HG03457 (cell line): ENCODE data around the gene P2RX1.

Experiments
- ATAC-seq: cut with Tn5 transposase; IDR thresholded peaks from one replicate; pipeline ENCODE4 v1.9.1; 2021; ENCODE audit warnings: moderate number of reproducible peaks; ENCODE audit not compliant: unreplicated experiment

Gene P2RX1

DNA sequence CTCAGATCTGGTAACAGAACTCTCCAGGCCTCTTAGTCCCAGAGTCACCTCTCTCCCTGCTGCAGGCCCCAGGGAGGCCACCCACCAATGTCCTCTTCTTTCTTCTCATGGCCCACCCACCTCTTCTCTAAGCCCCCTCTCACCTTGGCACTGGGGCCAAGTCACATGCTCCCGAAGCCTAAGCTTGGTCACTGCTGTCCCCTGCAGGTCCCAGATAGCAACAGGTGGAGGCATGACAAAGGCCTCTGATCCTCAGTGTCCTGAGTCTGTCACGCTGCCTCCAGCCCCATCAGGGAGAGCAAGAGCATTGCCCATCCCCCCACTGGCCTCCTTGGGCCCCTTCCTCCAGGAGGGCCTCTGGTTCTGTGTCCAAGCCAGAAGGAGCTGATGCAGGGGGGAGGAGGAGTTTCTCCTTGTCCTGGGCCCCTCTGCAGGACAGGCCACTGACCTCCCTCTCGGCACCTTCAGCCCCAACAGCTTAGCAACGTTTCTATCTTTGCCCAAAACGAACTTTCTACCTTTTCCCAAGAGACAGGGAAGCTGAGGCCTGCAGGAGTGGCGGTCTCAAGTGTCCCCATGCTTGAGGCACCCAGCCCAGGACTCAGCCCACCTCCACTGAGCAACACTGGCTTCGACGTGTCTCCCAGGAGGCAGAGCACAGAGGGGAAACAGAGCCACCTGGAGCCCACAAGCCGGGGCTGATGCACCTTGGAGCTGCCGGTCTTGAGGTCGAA lies 8.6 kb downstream of the P2RX1 start:
- ATAC-seq: no peak

DNA sequence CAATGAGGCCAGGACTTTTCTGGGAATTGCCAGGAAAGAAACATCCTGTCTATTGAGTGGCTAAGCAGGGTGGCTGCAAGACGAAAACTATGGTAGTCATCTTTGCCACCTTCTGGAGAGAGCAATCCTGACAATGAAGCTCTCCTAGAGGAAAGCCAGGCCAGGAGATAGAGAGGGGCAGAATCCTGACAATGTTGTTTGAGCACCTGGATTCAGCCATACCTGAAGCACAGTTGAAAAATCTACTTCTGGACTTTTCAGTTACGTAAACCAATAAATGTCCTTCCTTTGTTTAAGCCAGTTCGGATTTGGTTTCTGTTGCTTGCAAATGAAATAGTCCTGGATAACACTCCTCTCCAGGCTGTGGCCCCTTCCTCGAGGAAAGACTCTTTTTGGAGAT lies 9.4 kb downstream of the P2RX1 start:
- ATAC-seq: no peak

DNA sequence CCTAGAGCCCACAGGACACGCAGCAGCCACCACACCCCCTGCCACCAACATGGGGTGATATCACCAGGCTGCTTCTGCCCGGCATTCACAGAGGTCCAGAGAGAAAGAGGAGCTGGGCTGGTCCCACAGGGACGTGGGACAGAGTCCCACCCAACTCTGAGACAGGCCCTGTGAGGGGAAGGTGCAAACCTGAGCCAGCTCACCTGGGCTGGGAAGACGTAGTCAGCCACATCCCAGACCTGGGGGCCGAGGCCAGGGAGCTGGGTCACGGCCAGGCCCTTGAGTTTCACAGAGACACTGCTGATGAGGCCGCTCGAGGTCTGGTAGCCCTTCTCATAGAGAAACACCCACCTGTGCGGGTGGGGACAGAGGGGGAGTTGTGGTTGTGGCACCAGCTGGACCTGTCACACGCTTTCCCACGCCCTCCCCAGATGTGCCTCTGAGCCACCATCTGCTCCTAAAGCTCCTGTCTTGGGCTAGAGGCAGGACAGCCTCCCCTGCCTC lies 11.2 kb downstream of the P2RX1 start:
- ATAC-seq: no peak

DNA sequence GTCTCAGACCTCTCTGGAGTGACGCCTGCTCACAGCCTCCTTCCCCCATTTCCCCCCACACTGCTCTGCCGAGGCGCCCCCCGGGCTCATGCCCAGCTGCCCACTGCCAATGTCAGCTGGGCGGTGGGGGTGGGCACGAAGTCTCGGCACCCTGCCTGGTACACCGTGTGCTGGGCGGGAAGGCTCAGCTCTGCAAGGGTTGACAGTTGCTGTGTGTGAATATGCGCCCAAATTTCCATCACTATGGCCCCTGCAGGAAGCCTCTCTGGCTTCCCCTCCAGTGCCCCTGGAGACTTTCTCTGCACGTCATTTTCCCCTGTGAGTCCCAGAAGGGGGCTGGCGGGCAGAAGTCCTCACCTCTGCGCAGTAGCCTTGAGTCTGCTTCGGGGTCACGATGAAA lies 11.8 kb downstream of the P2RX1 start:
- no peak for ATAC-seq

DNA sequence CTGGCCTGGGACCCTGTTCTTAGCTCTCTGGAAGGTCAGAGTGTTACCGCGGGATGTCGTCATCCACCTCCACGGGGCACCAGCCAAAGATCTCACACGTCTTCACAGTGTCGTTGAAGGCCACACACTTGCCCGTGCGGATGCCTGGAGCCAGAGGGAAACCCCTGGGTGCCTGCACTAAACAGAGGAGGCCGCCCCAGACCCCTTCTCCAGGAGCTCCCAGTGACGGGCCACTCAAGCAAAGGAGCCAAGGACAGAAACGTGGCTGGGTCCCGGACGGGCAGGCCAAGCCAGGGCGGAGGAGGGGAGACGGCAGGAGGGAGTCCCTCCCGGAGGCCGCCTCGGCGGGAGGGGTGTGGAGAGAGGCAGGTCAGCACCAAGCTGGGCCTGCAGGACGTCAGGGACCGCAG lies 12.4 kb downstream of the P2RX1 start:
- no peak for ATAC-seq

DNA sequence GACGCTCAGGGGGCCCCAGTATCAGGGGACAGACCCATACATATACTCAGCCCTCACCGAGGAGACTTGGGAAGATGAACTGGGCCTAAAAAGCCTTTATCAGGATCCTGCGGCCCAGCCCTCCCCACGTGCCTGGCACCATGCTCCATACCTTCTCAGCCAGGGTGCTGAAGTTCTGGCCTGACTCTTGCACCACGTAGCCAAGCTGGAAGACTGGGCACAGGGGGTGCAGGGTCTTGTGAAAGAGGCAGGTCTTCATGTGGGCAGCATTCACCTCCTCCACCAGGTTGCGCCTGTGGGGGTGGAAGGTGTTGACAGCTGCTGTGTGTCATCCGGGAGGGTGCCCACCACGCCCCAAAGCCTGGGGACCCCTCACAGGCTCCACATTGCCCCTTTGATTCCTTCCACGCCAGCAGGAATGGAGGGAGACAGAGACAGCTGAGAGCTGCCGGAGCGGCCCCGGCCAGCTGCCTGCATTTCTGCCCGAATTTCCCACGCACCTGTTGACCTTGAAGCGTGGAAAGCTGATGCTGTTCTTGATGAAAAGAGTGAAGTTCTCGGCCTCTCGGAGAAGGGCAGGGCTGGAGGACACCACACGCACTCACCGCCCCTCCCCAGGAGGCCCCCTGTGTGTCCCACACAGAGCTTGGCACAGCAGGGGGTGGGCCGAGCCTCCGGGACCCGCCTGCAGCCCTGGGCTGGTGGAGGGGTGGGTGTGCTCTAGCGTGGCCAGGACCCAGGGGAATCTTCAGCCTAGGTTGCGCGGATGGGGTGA lies 13.0 kb downstream of the P2RX1 start:
- no peak for ATAC-seq

DNA sequence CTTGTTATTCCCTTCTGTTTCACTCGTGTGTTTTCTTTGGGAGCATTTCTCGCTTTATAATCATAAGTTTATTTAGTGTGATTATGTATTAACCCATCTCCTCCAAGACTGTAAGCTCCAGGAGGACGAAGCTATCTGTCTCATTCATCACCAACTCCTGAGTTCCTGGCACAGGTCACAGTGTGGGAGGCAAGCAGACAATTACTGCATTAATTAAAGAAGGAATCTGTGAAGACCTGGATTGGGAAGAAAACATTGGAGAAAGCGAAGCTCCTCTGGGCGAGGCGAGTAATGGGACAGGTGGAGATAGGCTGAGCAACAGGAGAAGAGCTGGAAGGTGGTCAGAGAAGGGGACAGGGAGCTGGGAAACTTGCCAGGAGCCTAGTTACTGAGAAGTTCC lies 15.6 kb downstream of the P2RX1 start:
- no peak for ATAC-seq

DNA sequence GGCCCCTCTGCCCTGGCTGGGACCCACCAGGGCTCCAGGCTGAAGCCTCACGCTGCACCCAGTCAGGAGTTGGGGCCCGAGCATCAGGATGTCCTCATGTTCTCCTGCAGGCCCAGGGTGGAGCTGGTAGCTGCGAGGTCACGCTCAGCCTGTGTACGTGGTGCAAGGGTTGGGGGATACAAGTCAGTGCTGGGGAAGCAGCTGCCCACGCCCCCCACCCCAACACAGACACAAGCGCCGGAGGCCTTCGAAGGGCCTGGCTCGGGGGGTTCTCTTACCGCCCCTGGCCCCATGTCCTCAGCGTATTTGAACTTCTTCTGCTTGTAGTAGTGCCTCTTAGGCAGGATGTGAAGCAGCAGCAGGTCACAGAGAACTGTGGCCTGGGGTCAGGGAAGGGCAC lies 18.5 kb downstream of the P2RX1 start:
- ATAC-seq: no peak

DNA sequence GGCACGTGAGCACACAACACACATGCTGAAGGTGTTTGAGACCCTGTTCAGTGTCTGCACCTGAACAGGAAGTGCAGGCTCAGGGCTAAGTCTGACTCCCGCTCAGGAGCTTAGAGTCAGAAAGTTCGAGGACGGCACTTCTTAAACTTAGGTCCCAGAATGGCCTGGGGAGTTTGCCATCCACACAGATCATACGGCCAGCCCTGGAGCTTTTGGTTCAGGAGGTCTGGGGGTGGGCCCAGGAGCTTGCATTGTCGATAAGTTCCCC lies 19.4 kb downstream of the P2RX1 start:
- ATAC-seq: no peak

DNA sequence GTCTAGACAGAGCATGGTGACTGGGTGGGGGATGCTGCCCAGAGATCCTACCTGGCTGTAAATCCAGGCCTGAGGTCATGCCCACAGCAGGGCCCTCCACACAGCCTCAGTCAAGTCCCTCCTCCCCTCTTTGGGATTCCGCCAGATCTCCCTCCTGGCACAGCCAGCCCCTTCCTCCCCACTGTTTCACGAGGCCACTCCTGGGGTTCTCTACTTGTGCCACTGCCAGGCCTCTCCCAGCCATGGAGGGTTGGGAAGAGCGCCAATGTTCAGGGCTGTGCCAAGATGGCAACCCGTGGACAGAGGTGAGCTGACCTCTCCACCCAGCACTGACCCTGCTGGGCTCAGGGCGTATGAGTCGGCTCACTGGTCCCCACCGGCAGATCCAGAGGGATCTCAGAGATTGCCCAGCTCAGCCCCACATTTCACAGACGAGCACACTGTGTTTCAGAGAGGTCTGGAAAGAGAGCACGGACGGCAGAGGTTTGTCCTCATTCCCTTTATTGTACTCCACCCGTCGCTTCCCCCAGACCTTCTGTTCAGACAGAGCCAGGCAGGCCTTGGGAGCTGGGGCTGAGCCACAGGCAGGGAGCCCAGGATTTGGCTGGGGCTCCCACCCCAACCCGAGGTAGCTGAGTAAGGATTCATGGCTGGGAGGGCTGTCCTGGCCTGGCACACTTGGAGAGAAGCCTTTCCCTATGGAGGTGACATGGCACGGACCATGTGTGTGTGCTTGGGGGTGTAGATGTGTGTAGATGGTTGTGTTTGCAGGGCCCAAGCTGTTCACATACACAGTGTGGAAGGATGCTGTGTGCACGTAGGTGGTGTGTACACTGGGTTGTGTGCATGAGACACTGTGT lies 19.9 kb downstream of the P2RX1 start:
- no peak for ATAC-seq

DNA sequence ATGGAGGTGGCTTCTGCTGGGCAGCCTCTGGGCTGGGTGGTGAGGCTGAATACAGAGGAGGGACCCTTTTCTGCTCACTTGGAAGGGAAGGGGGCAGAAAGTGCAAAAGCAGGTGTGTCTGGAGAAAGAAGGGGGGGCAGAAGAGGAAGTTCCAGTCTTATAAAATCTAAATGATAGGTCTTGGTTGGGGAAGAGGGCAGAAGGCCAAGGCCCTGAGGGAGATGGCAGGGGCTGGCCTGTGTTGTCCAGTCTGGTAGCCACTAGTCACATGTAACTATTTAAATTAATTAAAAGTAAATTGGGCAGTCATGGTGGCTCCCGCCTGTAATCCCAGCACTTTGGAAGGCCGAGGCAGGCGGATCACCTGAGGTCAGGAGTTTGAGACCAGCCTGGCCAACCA lies 20.9 kb downstream of the P2RX1 start:
- ATAC-seq: no peak

DNA sequence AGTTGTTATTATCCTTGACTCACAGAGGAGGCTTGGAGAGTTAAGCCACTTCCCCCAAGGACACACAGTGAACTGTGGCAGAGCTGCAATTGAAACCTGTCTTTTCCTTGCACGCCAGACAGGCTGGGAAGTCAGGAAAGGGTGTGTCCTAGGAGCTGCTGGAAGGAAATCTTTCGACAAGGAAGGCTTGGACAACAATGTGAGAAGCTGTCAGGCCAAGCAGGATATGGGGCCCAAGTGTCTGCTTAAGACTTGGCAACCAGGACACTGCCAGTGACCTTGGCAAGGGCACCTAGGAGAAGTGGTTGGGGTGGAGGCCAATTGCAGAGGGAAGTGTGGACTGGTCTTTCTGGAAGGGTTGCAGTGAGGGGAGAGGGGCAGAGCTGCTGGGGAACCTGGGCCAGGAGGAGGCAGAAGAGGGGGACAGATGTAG lies 21.3 kb downstream of the P2RX1 start:
- ATAC-seq: no peak

DNA sequence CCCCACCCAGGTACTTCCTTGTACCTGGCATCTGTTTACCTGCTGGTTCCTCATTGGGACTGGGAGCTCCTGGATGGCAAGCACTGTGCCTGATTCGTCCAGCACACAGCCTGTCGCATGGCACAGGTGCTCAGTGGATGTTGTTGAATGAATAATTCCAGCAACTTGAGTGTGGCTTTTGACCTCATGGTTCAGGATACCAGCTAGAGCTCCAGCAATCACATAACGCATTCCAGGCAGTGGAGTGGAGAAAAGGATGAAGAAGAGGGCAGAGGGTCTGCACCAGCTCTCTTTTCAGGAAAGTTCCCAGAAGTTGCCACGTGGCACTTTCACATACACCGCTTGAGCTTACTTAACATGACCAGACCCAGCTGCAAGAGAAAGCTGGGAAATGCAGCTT lies 22.1 kb downstream of the P2RX1 start:
- no peak for ATAC-seq

DNA sequence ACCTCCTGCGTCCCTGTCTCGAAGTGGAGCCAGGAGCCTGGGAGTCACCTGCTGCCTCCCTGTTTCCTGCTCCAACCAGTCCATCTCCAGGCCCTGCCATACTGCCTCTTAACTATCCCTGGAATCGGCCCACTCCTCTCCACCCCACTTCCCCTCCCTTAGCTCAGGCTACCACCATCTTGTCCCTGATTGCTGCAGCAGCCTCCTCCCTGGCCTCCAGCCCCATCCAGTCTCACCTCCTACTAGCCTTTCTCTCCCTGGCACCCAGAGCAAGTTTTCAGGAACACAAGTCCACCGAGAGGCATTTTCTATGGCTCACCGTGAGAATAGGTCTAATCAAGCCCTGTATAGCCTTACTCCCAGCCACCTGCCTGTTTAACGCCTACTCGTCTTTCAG lies 22.5 kb downstream of the P2RX1 start:
- ATAC-seq: no peak

DNA sequence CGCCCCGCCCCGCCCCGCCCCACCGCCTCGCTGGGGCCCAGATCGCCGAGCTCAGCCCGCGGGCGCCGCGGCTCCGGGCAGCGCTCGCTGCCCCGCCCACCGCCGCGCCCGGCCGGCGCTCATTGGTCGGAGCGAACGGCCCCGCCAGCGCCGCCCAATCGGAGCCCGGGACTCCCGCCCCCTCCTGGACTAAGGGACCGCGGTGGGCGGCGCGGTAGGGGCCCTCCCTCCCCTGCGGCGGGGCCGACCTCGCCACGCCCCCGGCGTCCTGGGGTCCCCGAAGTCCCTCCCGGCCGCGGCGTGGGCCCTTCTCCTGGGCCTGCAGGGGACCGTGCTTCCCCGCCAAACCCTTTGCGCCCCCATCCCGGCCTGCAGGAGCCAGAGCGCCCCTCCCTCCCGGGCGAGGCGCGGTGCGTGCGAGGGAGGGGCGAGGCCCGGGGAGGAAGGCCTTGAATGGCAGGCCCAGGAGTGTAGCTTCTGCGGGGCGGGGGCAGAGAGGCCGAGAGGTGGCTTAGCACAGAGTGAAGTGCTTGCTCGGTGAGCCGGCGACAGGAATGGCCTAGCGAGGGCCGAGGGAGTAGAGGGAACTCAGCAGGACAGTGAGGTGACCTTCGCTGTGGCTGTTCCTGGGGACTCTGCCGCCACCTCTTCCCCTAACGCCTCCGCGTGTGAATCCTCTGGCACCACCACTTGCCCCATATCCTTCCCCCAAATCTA lies 23.1 kb downstream of the P2RX1 start, which contains the start of gene CAMKK1:
TSS of gene CAMKK1 (minus strand) at position 51 of the 717 bp plus-strand sequence. CDS start 7,366 bp downstream, outside the sequence.
- ATAC-seq: peak; percentile 86

DNA sequence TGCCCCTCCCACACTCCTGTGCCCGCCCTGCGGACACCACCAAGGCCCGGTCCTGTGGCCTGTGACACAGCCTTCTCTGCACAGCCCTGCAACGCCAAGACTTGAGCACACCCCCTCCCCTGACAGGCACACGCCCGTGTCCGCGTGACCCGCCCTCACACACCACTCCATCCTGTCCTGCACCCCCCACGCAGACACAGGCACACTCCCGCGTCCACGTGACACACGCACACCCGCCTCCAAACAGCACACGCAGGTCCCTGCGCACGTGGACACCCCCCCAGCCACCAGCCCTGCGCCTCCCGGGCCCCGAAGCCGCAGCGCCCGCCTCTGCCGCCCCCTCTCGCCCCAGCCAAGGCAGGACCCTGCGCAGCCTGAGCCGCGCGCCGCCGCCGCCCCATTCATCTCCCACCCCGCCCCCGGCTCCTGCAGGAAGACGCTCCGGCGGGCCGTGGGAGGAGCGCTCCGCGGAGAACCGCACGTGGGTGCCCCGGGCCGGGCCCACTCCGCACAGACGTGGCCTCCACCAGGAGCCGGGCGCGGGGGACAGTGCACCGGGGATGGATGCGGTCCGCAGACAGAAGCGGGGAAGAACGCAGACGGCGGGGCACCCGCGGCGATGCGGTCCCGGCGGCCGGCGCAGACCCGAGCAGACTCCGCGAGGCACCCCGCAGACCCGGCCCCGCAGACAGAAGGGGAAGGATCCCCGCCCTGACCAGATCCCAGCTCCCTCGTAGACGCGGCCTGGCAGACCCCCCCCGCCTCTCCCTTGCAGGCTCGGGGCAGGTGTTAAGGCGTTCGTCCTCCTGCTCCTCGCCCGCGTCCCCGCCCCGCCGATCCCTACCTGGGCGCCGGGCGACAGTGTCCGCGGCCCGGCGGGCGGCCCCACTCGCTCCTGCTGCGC lies 23.9 kb downstream of the P2RX1 start:
- no peak for ATAC-seq

DNA sequence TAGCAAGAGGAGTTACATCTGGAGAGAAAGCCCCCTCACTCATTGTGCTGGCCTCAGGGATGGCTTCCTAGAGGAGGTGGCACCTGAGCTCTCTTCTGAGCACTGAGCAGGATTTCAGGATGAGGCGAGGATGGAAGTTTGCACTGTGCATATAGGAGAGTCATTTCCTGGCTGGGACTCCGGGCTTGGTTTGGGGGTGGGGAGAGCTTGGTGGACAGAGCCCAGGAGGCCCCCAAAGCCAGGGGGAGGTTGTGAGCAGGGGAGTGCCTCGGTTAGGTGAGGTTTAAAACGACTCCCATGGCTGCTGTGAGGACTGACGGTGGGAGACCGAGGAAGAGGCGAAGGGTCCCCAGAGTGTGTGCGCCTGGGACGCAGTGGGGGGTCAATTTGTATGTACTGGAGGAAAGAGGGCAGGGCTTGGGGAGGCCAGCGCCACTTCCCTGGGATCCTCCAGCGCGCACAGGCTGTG lies 24.6 kb downstream of the P2RX1 start:
- ATAC-seq: no peak

DNA sequence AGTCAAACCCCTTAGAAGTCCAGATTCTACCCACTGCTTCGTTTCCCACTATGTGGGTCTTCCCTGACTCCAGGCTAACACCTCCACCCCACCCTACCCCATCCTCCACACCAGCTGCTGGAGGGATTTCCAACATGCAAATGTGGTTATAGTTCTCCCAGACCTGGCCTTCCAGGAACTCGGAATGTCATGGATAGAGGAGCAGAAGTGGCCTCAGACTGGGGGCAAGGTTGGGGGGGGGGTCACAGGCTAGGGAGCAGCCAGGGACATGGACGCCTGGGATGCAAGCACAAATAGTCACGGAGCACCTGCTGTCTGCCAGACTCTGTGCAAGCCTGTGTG lies 25.4 kb downstream of the P2RX1 start:
- no peak for ATAC-seq

DNA sequence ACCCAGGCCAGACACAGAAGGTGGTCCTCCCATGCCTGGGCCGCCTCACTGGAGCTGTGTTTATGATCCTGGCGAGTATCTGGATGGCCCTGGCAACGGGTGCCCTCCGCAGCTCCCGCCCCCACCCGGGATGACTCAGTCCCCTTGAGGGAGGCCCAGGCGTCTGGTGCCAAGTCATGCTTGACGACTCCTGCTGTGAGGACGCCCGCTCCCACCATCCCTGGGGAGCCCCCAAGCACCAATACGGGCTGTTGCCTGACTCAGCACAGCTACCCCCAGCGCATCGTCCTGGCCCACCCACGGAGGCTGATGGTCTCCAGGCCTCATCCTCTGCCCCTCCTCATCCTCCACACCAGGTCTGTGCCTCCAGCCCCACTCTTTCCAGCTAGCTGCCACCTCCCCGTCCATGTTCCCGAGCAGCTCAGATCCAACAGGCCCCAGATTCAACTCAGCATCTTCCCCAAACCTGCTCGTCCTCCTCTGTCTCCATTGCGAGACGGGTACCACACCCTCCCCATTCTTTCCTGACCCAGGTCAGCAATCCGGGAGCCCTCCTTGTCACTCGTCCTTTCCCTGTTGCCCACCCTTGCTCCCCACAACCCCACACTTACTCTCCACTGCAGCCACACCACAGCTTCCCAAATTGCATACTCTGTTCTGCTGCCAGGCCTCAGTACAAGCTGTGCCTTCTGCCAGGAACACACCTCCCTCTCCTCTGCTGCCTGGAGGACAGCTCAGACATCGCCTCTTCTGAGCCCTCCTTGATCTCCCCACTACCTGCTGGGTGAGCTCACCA lies 26.0 kb downstream of the P2RX1 start:
- ATAC-seq: no peak
